Measurements from ENCODE around the gene GALNT14. TPM values are rescaled to one million over a fixed set of nuclear protein-coding genes. Genes with fewer than 3 reads are reported as not detected.

The GALNT14 gene
- total RNA-seq, 1 donor from 2014 or later, result 0.27 TPM

DNA sequence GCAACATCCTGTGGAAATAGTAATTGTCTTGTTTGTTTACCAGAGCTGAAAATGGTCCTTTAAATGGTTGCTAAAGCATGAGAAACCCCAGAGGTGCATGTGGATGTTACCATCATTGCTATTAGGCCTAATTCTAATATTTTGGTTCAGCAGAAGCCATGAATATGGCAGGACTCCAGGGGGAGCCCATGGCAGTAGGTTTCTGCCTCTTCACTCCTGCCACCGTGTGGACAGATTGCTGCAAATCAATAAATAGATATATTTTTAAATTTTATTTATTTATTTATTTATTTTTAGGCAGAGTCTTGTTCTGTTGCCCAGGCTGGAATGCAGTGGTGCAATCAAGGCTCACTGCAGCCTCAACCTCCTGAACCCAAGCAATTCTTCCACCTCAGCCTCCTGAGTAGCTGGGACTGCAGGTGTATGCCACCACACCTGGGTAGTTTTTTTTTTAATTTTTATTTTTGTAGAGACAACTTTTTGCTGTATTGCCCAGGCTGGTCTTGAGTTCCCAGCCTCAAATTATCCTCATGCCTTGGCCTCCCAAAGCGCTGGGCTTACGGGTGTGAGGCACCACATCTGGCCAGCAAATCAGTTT lies 276.1 kb downstream of the GALNT14 start:
- intact Hi-C loops (cut with micrococcal nuclease), result loop anchor here (1.0 to 10.0 kb wide), 4 partner anchors 151 to 697 kb away; no protein-coding TSS in a partner anchor

GRCh38 chr2:30860726-30861125 lies 277.5 kb downstream of the GALNT14 start:
- intact Hi-C loops (cut with micrococcal nuclease), result loop anchor here (10.0 kb wide), 1 partner anchor 696 kb away; no protein-coding TSS in a partner anchor

Other genes starting within 250 kb of the GALNT14 start
- gene CAPN14, start 79.1 kb upstream of the GALNT14 start, total RNA-seq, result 0.44 and 0.68 TPM in 2 replicates
- 2.6 and 3.1 TPM in 2 replicates for gene EHD3, start 95.7 kb upstream of the GALNT14 start, total RNA-seq